ENCODE data around the gene SUDS3. TPM values are rescaled to one million over a fixed set of nuclear protein-coding genes. Genes with fewer than 3 reads are reported as not detected.

Gene SUDS3
- total RNA-seq, 1 experiment from 2014 or later, result 42.8 TPM

DNA sequence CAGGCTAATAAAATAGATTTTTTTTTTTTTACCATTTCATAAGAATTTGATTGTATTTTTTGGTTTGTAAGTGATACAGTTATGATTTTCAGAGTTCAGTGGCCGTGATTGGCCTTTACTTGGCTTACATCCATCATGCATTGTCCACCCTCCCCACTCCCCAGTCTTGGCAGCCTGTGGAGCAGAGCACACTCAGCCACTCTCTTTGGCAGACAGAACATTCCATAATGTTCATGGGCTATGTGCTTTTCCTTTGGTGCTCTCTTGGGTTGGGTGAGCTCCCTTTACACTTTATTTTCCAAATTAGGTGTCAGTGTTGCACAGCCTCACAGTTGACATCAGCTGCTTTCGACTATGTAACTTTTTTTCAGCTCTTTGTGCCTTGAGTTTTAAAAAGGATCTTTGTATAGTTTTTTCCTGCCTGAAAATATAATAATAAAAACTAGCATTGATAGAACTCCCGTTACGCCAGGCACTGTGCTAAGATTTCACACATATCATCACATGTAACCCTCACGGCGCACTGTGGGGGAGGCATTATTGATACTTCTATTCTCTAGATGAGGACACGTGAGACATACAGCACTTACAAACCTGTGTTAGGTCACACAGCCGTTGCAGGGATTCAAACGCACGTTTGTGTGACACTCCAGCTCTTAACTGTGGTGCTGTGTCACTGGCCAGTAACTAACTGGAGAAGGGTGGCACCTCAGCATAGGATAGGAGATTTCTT lies 21.5 kb downstream of the SUDS3 start:
- CTCF ChIA-PET, result no interaction called here
- Histone ChIP-seq H3K36me3 (ENCODE audit: control insufficient read depth, insufficient read depth, low read length) (no peaks in the 10 kb centered on the region; the same call in 1 of the 2 replicates), H3K9me3 (no peaks in the 10 kb centered on the region), H3K4me1 (no peaks in the 10 kb centered on the region), H3K27me3 (replicated peaks; ENCODE audit: control insufficient read depth, insufficient read depth, low read length) (no peaks in the 10 kb centered on the region), H3K4me3 (ENCODE audit: low read depth, low read length) (no peak overlapping the region)
- no peaks in the 10 kb centered on the region for H3K4me1 Mint-ChIP-seq (ENCODE audit: low read depth, unreplicated experiment)
- POLR2A ChIA-PET, result no interaction called here
- peaks cover 57% of the 10 kb centered on the region for H3K36me3 Mint-ChIP-seq (ENCODE audit: insufficient read depth, unreplicated experiment)
- BruUV-seq (replicated peaks), result no TSS peak
- no peak for DNase-seq
- no peaks in the 10 kb centered on the region for H3K9me3 Mint-ChIP-seq (ENCODE audit: unreplicated experiment)
- intact Hi-C loops (cut with micrococcal nuclease; ENCODE audit: unreplicated experiment), result no loop called here
- no peak overlapping the region for H3K27ac Mint-ChIP-seq (ENCODE audit: unreplicated experiment)
- H3K27me3 Mint-ChIP-seq (ENCODE audit: insufficient read depth, unreplicated experiment), result no peaks in the 10 kb centered on the region
- no peak overlapping the region for H3K4me3 Mint-ChIP-seq (ENCODE audit: unreplicated experiment)
- TF ChIP-seq, protein P1, sequence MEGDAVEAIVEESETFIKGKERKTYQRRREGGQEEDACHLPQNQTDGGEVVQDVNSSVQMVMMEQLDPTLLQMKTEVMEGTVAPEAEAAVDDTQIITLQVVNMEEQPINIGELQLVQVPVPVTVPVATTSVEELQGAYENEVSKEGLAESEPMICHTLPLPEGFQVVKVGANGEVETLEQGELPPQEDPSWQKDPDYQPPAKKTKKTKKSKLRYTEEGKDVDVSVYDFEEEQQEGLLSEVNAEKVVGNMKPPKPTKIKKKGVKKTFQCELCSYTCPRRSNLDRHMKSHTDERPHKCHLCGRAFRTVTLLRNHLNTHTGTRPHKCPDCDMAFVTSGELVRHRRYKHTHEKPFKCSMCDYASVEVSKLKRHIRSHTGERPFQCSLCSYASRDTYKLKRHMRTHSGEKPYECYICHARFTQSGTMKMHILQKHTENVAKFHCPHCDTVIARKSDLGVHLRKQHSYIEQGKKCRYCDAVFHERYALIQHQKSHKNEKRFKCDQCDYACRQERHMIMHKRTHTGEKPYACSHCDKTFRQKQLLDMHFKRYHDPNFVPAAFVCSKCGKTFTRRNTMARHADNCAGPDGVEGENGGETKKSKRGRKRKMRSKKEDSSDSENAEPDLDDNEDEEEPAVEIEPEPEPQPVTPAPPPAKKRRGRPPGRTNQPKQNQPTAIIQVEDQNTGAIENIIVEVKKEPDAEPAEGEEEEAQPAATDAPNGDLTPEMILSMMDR (IDR thresholded peaks at IDR 0.05; ENCODE audit: insufficient read depth in 1 of 2, low read depth in 1 of 2, low read length in 1 of 2, severe bottlenecking in 1 of 2, unreplicated experiment in 1 of 2), result no peak

DNA sequence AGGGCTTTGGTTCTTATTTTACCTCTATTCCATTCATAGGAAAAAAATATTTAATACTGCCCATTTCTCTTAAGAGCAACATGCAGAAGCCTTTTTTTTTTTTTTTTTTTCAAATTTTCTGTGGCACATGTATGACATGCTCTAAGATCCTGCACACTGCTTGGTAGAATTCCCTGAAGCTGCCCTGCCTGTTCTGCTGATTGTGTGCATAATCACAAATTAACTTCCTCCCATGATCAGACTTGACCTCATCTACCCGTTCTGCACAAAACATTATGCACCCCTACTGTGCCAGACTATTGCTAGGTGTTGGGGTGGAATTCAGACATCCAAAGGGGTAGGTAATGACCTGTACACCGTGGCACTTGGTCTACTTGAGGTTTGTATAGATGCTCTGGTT lies 22.2 kb downstream of the SUDS3 start:
- no peaks in the 10 kb centered on the region for H3K27me3 Mint-ChIP-seq (ENCODE audit: insufficient read depth, unreplicated experiment)
- no peaks in the 10 kb centered on the region for H3K9me3 ChIP-seq
- ChIA-PET CTCF (interaction anchor here (0.7 kb wide), 1 partner anchor 21 kb away, joined by 3 read pairs; no protein-coding TSS in a partner anchor), POLR2A (no interaction called here)
- H3K4me3 Mint-ChIP-seq (ENCODE audit: unreplicated experiment), result no peak overlapping the region
- H3K4me3 ChIP-seq (ENCODE audit: low read depth, low read length), result no peak overlapping the region
- TF ChIP-seq, protein P1 (IDR thresholded peaks at IDR 0.05; ENCODE audit: insufficient read depth in 1 of 2, low read depth in 1 of 2, low read length in 1 of 2, severe bottlenecking in 1 of 2, unreplicated experiment in 1 of 2), result no peak
- intact Hi-C loops (cut with micrococcal nuclease; ENCODE audit: unreplicated experiment), result no loop called here
- peaks cover 63% of the 10 kb centered on the region for H3K36me3 Mint-ChIP-seq (ENCODE audit: insufficient read depth, unreplicated experiment)
- no peaks in the 10 kb centered on the region for H3K27me3 ChIP-seq (replicated peaks; ENCODE audit: control insufficient read depth, insufficient read depth, low read length)
- no peaks in the 10 kb centered on the region for H3K4me1 Mint-ChIP-seq (ENCODE audit: low read depth, unreplicated experiment)
- BruUV-seq (replicated peaks), result no TSS peak
- H3K9me3 Mint-ChIP-seq (ENCODE audit: unreplicated experiment), result no peaks in the 10 kb centered on the region
- no peaks in the 10 kb centered on the region; the same call in 1 of the 2 replicates for H3K36me3 ChIP-seq (ENCODE audit: control insufficient read depth, insufficient read depth, low read length)
- no peaks in the 10 kb centered on the region for H3K4me1 ChIP-seq
- H3K27ac Mint-ChIP-seq (ENCODE audit: unreplicated experiment), result no peak overlapping the region
- no peak for DNase-seq

DNA sequence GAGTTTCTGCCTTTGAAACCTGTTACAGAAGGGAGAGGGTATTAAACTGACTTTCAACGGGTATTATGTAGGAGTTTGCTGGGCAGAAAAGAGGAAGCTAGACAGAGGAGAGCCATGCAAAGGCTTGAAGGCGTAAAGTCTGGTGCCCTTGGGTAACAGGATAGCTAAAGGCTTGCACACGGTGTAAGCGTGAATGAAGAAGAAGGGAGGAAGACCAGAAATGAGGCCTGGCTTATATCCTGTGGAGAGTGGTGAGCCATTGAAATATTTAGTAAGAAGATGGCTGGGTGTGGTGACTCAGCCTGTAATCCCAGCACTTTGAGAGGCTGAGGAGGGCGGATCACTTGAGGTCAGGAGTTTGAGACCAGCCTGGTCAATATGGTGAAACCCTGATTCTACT lies 22.6 kb downstream of the SUDS3 start:
- Mint-ChIP-seq H3K4me3 (ENCODE audit: unreplicated experiment) (no peak overlapping the region), H3K27ac (ENCODE audit: unreplicated experiment) (no peak overlapping the region), H3K36me3 (ENCODE audit: insufficient read depth, unreplicated experiment) (peaks cover 63% of the 10 kb centered on the region), H3K27me3 (ENCODE audit: insufficient read depth, unreplicated experiment) (no peaks in the 10 kb centered on the region), H3K4me1 (ENCODE audit: low read depth, unreplicated experiment) (no peaks in the 10 kb centered on the region), H3K9me3 (ENCODE audit: unreplicated experiment) (no peaks in the 10 kb centered on the region)
- Histone ChIP-seq H3K9me3 (no peaks in the 10 kb centered on the region), H3K4me3 (ENCODE audit: low read depth, low read length) (no peak overlapping the region), H3K27me3 (replicated peaks; ENCODE audit: control insufficient read depth, insufficient read depth, low read length) (no peaks in the 10 kb centered on the region), H3K4me1 (no peaks in the 10 kb centered on the region), H3K36me3 (ENCODE audit: control insufficient read depth, insufficient read depth, low read length) (no peaks in the 10 kb centered on the region; the same call in 1 of the 2 replicates)
- POLR2A ChIA-PET, result no interaction called here
- TF ChIP-seq, protein P1 (IDR thresholded peaks at IDR 0.05; ENCODE audit: insufficient read depth in 1 of 2, low read depth in 1 of 2, low read length in 1 of 2, severe bottlenecking in 1 of 2, unreplicated experiment in 1 of 2), result no peak
- no peak for DNase-seq
- CTCF ChIA-PET, result interaction anchor here (0.7 kb wide), 1 partner anchor 22 kb away, joined by 3 read pairs; no protein-coding TSS in a partner anchor
- no TSS peak for BruUV-seq (replicated peaks)
- intact Hi-C loops (cut with micrococcal nuclease; ENCODE audit: unreplicated experiment), result no loop called here
